ENCODE measurements around the gene CELF5.
"Not testable (repeated sequence)": the region's sequence is repeated elsewhere in the genome, so short reads cannot be mapped to it uniquely, and the experiment has no call there.

The CELF5 gene

GRCh38 chr19:3216874-3217273 lies 7.6 kb upstream of the CELF5 start:
- no peak overlapping the region for H3K4me3 ChIP-seq (replicated peaks; ENCODE audit: low read depth, low read length)
- no peak for TF ChIP-seq CTCF (IDR thresholded peaks at IDR 0.05; ENCODE audit: low read length, missing control alignments)
- DNase-seq (ENCODE audit: low read depth) = no peak

- H3K4me3 ChIP-seq (replicated peaks; ENCODE audit: low read depth, low read length) = no peak overlapping the region
- no peak for TF ChIP-seq CTCF (IDR thresholded peaks at IDR 0.05; ENCODE audit: low read length, missing control alignments)
- DNase-seq (ENCODE audit: low read depth) = no peak
Observed at GRCh38 chr19:3220576-3220975, 3.9 kb upstream of the CELF5 start.

DNA sequence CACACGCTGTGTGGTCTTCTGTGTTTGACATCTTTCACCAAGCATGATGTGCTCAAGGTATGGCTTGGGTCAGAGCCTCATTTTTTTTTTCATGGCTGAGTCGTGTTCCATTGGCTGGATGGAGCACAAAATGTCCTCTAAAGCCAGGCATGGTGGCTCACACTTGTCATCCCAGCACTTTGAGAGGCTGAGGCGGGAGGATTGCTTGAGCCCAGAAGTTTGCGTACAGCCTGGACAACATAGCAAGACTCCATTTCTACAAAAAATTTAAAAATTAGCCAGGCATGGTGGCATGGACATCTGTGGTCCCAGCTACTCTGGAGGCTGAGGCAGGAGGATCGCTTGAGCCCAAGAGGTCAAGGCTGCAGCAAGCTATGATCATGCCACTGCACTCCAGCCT lies 2.9 kb upstream of the CELF5 start:
- not testable (repeated sequence) for DNase-seq (ENCODE audit: low read depth); H3K4me3 ChIP-seq (replicated peaks; ENCODE audit: low read depth, low read length)

DNA sequence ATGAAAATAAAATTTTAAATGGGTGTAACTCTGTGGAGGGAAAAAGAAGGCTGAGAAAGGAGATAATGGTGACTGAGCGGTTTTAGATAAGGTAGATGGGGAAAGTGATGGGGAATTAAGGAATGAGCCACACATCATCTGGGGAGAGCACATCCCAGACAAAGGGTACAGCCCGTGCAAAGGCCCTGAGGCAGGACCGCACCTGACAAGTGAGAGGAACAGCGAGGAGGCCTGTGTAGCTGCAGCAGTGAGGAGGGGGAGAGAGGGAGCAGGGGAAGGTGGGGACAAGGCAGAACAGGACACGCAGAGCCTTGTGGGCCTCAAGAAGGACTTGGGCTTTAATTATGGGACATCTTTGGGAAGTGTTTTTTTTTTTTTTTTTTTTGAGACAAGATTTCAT lies 1.8 kb upstream of the CELF5 start:
- DNase-seq (ENCODE audit: low read depth) = no peak
- no peak for TF ChIP-seq CTCF (IDR thresholded peaks at IDR 0.05; ENCODE audit: low read length, missing control alignments)
- no peak overlapping the region for H3K4me3 ChIP-seq (replicated peaks; ENCODE audit: low read depth, low read length)

- no peak for DNase-seq (ENCODE audit: low read depth)
- TF ChIP-seq CTCF (IDR thresholded peaks at IDR 0.05; ENCODE audit: low read length, missing control alignments) = no peak
Observed at GRCh38 chr19:3225169-3225485, 666 bp downstream of the CELF5 start.

DNA sequence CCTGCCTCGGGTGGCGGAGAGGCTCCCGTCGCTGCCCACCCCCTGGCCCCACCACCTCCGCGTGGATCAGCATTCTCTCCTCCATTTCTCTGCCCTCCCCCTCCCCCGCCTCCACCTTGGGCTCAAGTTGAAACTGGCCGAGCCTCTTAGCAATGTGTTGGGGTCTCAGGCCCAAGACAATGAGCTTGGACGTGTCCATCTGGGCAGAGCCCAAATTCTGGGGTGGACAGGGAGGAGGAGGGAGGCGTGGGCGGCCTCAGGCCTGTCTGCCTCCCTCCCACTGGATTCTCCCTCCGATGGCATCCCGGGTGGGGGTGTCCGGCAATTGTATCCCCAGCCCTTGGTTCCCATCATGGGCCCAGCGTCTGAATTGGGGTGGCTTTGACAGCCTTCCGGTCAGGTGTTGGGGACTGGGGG lies 1.2 kb downstream of the CELF5 start:
- no peak for TF ChIP-seq CTCF (IDR thresholded peaks at IDR 0.05; ENCODE audit: low read length, missing control alignments)
- H3K4me3 ChIP-seq (replicated peaks; ENCODE audit: low read depth, low read length) = no peak overlapping the region
- DNase-seq (ENCODE audit: low read depth) = no peak

More at GRCh38 chr19:3225169-3225485, 666 bp downstream of the CELF5 start:
- H3K4me3 ChIP-seq (replicated peaks; ENCODE audit: low read depth, low read length) = no peak overlapping the region

- TF ChIP-seq CTCF (IDR thresholded peaks at IDR 0.05; ENCODE audit: low read length, missing control alignments) = no peak
Observed at GRCh38 chr19:3227054-3227626, 2.7 kb downstream of the CELF5 start.

More at GRCh38 chr19:3227054-3227626, 2.7 kb downstream of the CELF5 start:
- no peak for DNase-seq (ENCODE audit: low read depth)
- H3K4me3 ChIP-seq (replicated peaks; ENCODE audit: low read depth, low read length) = no peak overlapping the region

Data from fibroblast of pulmonary artery (primary cell).